Hepatic stellate cell (primary cell): ENCODE measurements around the gene CDCA8.
A peak's percentile ranks its signal among the peaks of the same experiment; 100 is the strongest.
"Not testable (repeated sequence)": the region's sequence is repeated elsewhere in the genome, so short reads cannot be mapped to it uniquely, and the experiment has no call there.

Source experiments
- DNase-seq: peaks from one replicate; pipeline ENCODE4 v3.0.0; 2011; ENCODE audit warnings: low spot score

Gene CDCA8

DNA sequence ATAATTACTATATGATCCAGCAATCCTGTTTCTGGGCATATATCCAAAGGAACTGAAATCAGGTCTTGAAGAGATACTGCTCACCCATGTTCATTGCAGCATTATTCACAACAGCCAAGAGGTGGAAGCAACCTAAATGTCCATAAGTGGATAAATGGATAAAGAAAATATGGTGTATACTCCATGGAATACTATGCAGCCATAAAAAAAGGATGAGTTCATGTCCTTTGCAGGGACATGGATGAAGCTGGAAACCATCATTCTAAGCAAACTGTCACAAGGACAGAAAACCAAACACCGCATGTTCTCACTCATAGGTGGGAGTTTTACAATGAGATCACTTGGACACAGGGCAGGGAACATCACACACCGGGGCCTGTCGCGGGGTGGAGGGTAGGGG is 46.3 kb downstream of the CDCA8 start:
- DNase-seq = not testable (repeated sequence)

DNA sequence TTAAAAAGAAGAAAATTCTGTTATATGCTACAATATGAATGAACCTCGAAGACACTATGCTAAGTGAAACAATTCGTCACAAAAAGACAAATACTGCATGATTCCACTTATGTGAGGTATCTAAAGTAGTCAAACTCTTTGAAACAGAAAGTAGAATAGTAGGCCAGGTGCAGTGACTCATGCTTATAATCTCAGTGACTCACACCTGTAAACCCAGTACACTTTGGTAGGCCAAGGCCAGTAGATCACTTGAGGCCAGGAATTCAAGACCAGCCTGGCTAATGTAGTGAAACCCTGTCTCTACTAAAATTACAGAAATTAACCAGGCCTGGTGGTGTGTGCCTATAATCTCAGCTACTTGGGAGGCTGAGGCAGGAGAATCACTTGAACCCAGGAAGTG is 46.9 kb downstream of the CDCA8 start:
- no peak for DNase-seq

DNA sequence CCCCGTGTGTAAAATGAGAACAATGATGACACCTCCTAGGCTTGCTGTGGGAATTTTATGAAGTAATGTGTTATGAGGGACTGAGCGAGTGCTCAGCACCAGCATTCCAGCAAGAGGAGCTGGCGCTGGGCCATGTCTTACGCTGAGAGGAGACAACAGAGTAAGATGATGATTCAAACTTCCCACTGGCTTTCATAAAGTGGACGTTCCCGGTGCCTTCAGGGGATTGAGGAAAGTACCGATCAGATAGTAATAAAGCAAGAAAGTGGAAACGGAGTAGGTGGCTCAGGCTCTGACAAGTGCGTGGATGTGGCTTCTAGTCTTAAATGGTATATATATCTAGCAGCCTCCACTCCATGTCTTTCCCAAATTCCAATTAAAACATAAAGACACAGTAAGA is 48.8 kb downstream of the CDCA8 start:
- DNase-seq = no peak

GRCh38 chr1:37741662-37742061 is 49.3 kb downstream of the CDCA8 start:
- DNase-seq = no peak

DNA sequence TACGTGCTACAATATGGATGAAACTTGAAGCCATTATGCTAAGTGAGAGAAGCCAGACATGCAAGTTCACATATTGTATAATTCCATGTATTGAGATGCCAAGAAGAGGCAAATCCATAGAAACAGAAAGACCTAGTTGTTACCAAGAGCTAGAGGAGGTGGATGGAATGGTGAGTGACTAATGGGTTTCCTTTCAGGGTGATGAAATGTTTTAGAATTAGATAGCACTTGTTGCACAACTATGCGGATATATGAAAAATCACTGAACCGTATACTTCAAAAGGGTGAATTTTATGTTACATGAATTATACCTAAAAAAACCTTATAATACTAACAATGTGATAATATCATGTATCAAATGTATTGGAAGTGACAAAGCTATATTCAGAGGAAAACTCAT is 54.5 kb downstream of the CDCA8 start:
- DNase-seq = no peak

- no peak for DNase-seq
Observed at GRCh38 chr1:37748565-37748964, 56.2 kb downstream of the CDCA8 start.

DNA sequence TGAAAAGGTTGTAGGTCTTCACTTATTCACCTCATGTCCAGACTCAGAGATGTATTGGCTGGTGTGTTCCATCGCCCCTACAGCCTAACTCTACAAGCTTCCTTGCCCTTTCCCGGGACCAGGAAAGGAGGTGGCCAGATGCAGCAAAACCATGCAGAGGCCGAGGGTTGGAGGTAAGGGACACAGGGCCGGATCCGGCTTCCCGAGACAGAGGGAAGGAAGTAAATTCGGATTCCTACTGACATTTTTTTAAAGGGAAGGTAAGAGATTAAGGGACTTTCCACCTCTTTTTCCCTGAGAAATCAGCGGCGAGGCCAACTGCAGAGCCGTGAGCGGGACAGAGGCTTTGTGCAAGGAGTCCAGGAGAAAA is 59.9 kb downstream of the CDCA8 start:
- DNase-seq = no peak

GRCh38 chr1:37752583-37753471 is 60.5 kb downstream of the CDCA8 start:
- DNase-seq = peak; percentile 41

- DNase-seq = no peak
Observed at GRCh38 chr1:37753473-37754321, 61.4 kb downstream of the CDCA8 start.

DNA sequence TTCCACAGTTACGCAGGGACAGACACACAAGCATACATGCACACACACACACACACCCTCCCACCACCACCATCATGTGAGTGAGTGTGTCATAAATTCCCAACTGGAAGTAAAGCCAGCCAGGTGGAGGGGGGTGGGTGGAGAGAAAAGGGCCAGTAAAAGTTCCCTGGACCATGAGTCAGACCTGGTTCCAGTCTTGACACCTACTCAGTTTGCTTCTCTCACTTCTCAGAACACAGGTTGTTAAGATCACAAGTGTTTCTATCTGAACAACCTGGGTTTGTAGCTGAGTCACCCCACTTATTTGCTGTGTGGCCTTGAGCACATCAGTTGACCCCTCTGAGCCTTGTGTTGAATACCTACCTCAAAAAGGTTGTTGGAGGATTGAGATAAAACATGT is 63.0 kb downstream of the CDCA8 start:
- DNase-seq = no peak

DNA sequence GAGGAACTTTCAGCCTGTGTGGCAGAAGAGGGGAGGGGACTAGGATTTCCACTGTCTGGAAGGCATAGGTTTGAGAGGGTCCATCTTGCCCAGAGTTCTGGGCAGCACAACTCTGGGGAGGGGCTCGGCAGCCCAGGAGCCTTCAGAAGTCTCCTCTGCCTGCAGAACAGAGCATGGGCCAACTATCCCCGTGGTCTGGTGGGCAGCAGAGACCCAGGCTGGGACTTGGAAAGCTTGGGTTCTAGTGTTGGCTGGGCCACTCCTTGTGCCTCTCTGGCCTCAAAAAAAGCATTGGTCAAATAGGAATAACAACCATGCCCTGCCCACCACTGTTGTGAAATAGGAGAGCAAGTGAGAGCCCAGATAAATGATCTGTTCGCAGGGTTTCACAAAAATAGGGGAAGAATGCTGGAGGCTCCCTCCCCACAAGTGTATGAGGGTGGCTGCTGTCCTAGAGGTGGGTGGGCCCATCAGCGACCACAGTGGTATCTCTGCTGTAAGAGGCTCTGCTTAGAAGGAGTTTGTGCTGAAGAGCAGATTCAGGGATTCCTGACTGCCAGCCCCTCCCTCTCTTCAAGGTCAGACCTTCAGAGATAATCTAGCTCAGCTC is 63.7 kb downstream of the CDCA8 start:
- no peak for DNase-seq
